Glutamatergic neuron (in vitro differentiated cells): ENCODE results near the gene HTT-AS. TPM values are rescaled to one million over a fixed set of nuclear protein-coding genes. Genes with fewer than 3 reads are reported as not detected.

Experiments used
- DNase-seq: peaks from one replicate; pipeline ENCODE4 v3.0.0; 2022
- H3K27ac Mint-ChIP-seq: one replicate; pipeline ENCODE4 v1.8.0; 2020; ENCODE audit warnings: mild to moderate bottlenecking, mixed read lengths, inconsistent platforms; ENCODE audit not compliant: unreplicated experiment
- H3K27me3 Mint-ChIP-seq: one replicate; pipeline ENCODE4 v1.8.0; 2020; ENCODE audit warnings: mild to moderate bottlenecking, moderate library complexity, mixed read lengths, inconsistent platforms; ENCODE audit not compliant: unreplicated experiment
- H3K36me3 Mint-ChIP-seq: one replicate; pipeline ENCODE4 v1.8.0; 2020; ENCODE audit warnings: mild to moderate bottlenecking, mixed read lengths, inconsistent platforms; ENCODE audit not compliant: unreplicated experiment
- H3K4me1 Mint-ChIP-seq: one replicate; pipeline ENCODE4 v1.8.0; 2020; ENCODE audit warnings: mild to moderate bottlenecking, low read depth, mixed read lengths, inconsistent platforms; ENCODE audit not compliant: unreplicated experiment
- H3K4me3 Mint-ChIP-seq: one replicate; pipeline ENCODE4 v1.8.0; 2020; ENCODE audit warnings: mild to moderate bottlenecking, mixed read lengths, inconsistent platforms; ENCODE audit not compliant: unreplicated experiment
- H3K9me3 Mint-ChIP-seq: one replicate; pipeline ENCODE4 v1.8.0; 2020; ENCODE audit warnings: mild to moderate bottlenecking, moderate library complexity, mixed read lengths, inconsistent platforms; ENCODE audit not compliant: unreplicated experiment
- total RNA-seq: library from RNA; stranded (reverse); fragmentation: NEBNext Ultra II Directional; extraction: Animal tissue kit (Norgen Biotek cat#: 25700); gene quantifications from one replicate; pipeline ENCODE4 v1.2.1, GENCODE V29; 2021; ENCODE audit not compliant: unreplicated experiment
- TF ChIP-seq, protein P1 (sequence below): fragments of 200-600 bp; sonication (generic); IDR thresholded peaks from one replicate; pipeline ENCODE4 v1.5.0; 2021; ENCODE audit not compliant: partially characterized antibody, unreplicated experiment

HTT-AS gene
- total RNA-seq, 1 donor from 2014 or later, result not detected

DNA sequence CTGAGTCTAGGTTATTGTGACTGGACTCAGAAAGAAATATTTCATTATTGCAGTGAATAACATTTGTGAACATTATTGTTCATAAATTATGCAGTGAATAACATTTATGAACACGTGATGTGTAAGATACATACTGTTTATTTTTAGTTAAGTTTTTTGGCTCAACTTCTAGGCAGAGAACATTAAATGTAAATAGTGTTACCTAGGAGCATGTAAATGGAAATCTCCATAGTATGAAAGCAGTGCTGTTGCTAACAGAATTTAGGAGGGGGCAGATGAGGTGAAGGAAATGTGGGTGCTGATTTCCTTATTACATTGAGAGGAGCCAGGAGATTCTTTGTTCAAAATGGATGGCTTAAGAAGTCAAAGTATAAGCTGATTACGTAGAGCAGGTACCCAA, 45.1 kb upstream of the HTT-AS start:
- H3K4me3 Mint-ChIP-seq, result no peak overlapping the region
- DNase-seq, result no peak
- H3K4me1 Mint-ChIP-seq, result peaks cover 8% of the 10 kb centered on the region
- H3K27ac Mint-ChIP-seq, result no peak overlapping the region
- TF ChIP-seq, protein P1, sequence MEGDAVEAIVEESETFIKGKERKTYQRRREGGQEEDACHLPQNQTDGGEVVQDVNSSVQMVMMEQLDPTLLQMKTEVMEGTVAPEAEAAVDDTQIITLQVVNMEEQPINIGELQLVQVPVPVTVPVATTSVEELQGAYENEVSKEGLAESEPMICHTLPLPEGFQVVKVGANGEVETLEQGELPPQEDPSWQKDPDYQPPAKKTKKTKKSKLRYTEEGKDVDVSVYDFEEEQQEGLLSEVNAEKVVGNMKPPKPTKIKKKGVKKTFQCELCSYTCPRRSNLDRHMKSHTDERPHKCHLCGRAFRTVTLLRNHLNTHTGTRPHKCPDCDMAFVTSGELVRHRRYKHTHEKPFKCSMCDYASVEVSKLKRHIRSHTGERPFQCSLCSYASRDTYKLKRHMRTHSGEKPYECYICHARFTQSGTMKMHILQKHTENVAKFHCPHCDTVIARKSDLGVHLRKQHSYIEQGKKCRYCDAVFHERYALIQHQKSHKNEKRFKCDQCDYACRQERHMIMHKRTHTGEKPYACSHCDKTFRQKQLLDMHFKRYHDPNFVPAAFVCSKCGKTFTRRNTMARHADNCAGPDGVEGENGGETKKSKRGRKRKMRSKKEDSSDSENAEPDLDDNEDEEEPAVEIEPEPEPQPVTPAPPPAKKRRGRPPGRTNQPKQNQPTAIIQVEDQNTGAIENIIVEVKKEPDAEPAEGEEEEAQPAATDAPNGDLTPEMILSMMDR, result no peak
- H3K27me3 Mint-ChIP-seq, result no peaks in the 10 kb centered on the region
- peaks cover 14% of the 10 kb centered on the region for H3K36me3 Mint-ChIP-seq
- no peaks in the 10 kb centered on the region for H3K9me3 Mint-ChIP-seq

DNA sequence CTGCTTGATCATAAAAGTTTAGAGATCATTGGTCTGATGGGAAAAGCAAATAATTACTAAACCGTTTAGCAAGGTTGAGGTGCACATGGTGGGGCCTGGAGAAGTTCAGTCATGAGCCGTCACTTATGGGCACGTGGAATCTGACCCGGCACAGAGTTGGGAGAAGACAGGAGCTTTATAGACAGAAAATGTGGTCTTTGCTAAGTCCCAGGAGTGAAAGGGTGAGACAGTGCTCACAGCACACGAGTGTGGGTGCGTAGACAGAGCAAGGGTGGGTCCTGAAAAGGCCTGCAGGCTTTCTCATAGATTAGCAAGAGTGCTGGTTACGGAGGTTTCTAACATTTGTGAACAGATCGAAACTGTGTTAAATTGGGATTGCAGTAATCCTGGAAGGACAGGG, 44.0 kb upstream of the HTT-AS start:
- TF ChIP-seq, protein P1, result no peak
- Mint-ChIP-seq H3K36me3 (peaks cover 14% of the 10 kb centered on the region), H3K4me1 (peaks cover 3% of the 10 kb centered on the region)

DNA sequence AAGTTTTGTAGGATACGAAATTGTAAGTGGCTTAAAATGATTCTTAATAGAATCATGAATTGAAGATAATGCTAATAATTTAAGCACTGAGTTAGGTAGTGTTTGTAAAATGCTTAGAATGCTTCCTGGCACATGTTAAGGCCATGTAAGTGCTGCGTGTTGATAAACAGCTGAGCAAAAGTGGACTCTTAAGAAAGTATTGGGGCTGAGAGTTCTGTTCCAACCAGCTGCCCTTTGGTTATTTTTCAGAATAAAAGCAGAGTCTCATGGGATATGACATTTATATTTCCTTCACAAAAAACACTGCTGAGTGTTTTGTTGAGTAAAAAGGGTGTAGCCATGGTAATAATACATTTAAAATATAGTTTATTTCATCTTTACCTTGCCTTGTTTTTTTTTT, 42.6 kb upstream of the HTT-AS start:
- Mint-ChIP-seq H3K4me3 (no peak overlapping the region), H3K27me3 (no peaks in the 10 kb centered on the region), H3K36me3 (peaks cover 14% of the 10 kb centered on the region), H3K4me1 (no peaks in the 10 kb centered on the region), H3K9me3 (no peaks in the 10 kb centered on the region), H3K27ac (no peak overlapping the region)
- DNase-seq, result no peak
- TF ChIP-seq, protein P1, result no peak

More for the DNA sequence above, 44.0 kb upstream of the HTT-AS start:
- H3K27me3 Mint-ChIP-seq, result no peaks in the 10 kb centered on the region
- no peak overlapping the region for H3K27ac Mint-ChIP-seq
- no peak for DNase-seq
- H3K4me3 Mint-ChIP-seq, result no peak overlapping the region
- H3K9me3 Mint-ChIP-seq, result no peaks in the 10 kb centered on the region

DNA sequence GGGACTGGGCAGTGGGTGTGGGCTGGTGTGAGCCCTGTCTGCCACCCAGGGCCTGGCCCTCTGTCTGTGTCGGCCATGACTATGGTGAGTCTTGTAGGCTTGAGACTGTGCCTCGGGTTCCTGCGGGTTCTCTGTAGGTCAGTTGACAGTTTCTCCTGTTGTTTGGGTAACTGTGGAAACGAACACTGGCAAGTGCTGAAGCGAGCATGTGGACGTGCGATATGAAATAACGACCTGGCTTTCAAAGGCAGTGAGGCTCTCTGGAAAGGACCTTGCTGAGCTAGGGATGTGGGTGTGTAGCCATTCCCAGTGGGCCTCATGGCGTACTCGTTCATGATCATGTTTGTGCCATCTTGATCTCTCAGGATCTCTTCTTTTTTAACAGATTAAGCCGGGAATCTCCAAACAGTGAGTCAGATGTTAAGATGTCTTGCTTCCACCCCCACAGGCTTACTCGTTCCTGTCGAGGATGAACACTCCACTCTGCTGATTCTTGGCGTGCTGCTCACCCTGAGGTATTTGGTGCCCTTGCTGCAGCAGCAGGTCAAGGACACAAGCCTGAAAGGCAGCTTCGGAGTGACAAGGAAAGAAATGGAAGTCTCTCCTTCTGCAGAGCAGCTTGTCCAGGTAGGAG, 41.4 kb upstream of the HTT-AS start:
- Mint-ChIP-seq H3K36me3 (peaks cover 11% of the 10 kb centered on the region), H3K27me3 (no peaks in the 10 kb centered on the region), H3K27ac (no peak overlapping the region), H3K4me1 (no peaks in the 10 kb centered on the region), H3K4me3 (no peak overlapping the region), H3K9me3 (no peaks in the 10 kb centered on the region)
- TF ChIP-seq, protein P1, result no peak
- no peak for DNase-seq

DNA sequence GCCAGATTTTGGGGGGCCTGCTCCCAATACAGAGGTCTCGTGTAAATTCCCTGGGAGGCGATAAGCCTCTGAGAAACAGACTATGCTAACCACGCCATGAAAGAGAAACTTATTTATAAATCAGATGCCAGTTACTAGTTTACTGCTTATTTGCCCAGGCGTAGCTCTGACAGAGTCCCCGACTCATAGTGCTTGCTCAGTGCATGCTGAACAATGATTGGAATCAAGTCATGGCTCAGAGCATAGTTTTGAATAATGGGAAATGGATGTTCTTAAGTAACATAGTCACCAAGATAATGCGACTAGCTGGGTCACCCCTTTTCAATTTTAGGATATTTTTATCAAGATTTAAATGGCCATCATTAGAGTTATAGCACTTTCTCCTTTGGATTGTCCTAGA, 40.0 kb upstream of the HTT-AS start:
- no peak overlapping the region for H3K27ac Mint-ChIP-seq
- no peaks in the 10 kb centered on the region for H3K9me3 Mint-ChIP-seq
- H3K4me1 Mint-ChIP-seq, result no peaks in the 10 kb centered on the region
- H3K4me3 Mint-ChIP-seq, result no peak overlapping the region
- H3K27me3 Mint-ChIP-seq, result no peaks in the 10 kb centered on the region
- H3K36me3 Mint-ChIP-seq, result peaks cover 5% of the 10 kb centered on the region
- DNase-seq, result no peak
- TF ChIP-seq, protein P1, result no peak
